IMR-90 (cell line): ENCODE measurements around the gene ACE. TPM values are rescaled to one million over a fixed set of nuclear protein-coding genes. Genes with fewer than 3 reads are reported as not detected.
A peak's percentile ranks its signal among the peaks of the same experiment; 100 is the strongest.

Experiments
- ATAC-seq: fragments of 200-7000 bp; cut with Tn5 transposase; 2 replicates; pipeline ENCODE4 v1.9.1; 2020; ENCODE audit warnings: low read depth, mild to moderate bottlenecking, moderate library complexity
- BruUV-seq: library from RNA; stranded (reverse); fragments of 400-500 nt; replicated peaks from 2 replicates; lab custom pipeline; 2021; lab: Mats Ljungman, UMichigan
- CTCF ChIA-PET: fragments of 300-600 bp; formaldehyde crosslinking; extraction: SDS; loops from one replicate; lab custom pipeline; 2021; ENCODE audit warnings: antibody characterized with exemption; lab: Yijun Ruan, JAX
- POLR2A ChIA-PET: fragments of 300-600 bp; sonication (Branson Sonifier 250); formaldehyde crosslinking; loops from one replicate; lab custom pipeline; 2022; ENCODE audit warnings: antibody characterized with exemption; ENCODE audit not compliant: unreplicated experiment; lab: Charles Lee
- DNase-seq: peaks from one replicate; pipeline ENCODE4 v3.0.0; 2013
- H2AFZ ChIP-seq: replicated peaks from 2 replicates; pipeline ENCODE3; 2013; ENCODE audit warnings: low read length, mild to moderate bottlenecking; ENCODE audit not compliant: poor library complexity
- H2AK5ac ChIP-seq: 2 replicates; pipeline ENCODE4 v1.6.1; 2013; ENCODE audit warnings: low read depth, low read length, inconsistent platforms
- H2AK9ac ChIP-seq: replicated peaks from 2 replicates; pipeline ENCODE3; 2013; ENCODE audit warnings: mild to moderate bottlenecking, low read depth, low read length, moderate library complexity; ENCODE audit not compliant: poor library complexity
- H2BK120ac ChIP-seq: 2 replicates; pipeline ENCODE4 v1.6.1; 2013; ENCODE audit warnings: low read depth, low read length, inconsistent platforms
- H2BK15ac ChIP-seq: 3 replicates; pipeline ENCODE4 v1.6.1; 2013; ENCODE audit warnings: low read depth, low read length, inconsistent platforms
- H2BK20ac ChIP-seq: 2 replicates; pipeline ENCODE4 v1.6.1; 2013; ENCODE audit warnings: low read depth, mild to moderate bottlenecking, inconsistent platforms, low read length, moderate library complexity
- H2BK5ac ChIP-seq: 2 replicates; pipeline ENCODE4 v1.6.1; 2013; ENCODE audit warnings: mild to moderate bottlenecking, low read depth, low read length, inconsistent platforms; ENCODE audit not compliant: poor library complexity, severe bottlenecking
- H3K14ac ChIP-seq: replicated peaks from 2 replicates; pipeline ENCODE4 v1.6.1; 2013; ENCODE audit warnings: low read depth, low read length, inconsistent platforms
- H3K18ac ChIP-seq: 2 replicates; pipeline ENCODE4 v1.6.1; 2013; ENCODE audit warnings: low read depth, low read length, control low read depth
- H3K23ac ChIP-seq: 2 replicates; pipeline ENCODE4 v1.6.1; 2013; ENCODE audit warnings: low read depth, low read length, inconsistent platforms
- H3K27ac ChIP-seq: 2 replicates; pipeline ENCODE4 v1.5.1; 2013; ENCODE audit warnings: mild to moderate bottlenecking, control low read depth, low read length; ENCODE audit not compliant: insufficient read depth
- H3K27me3 ChIP-seq: 2 replicates; pipeline ENCODE4 v1.6.1; 2013; ENCODE audit warnings: low read length; ENCODE audit not compliant: control insufficient read depth, insufficient read depth
- H3K36me3 ChIP-seq: 2 replicates; pipeline ENCODE4 v1.6.1; 2013; ENCODE audit warnings: low read length, mixed read lengths; ENCODE audit not compliant: control insufficient read depth, insufficient read depth
- H3K4ac ChIP-seq: 2 replicates; pipeline ENCODE4 v1.6.1; 2013; ENCODE audit warnings: low read depth, low read length, inconsistent platforms
- H3K4me1 ChIP-seq: 2 replicates; pipeline ENCODE4 v1.6.1; 2013; ENCODE audit warnings: low read length, mixed read lengths; ENCODE audit not compliant: control insufficient read depth, insufficient read depth
- H3K4me2 ChIP-seq: 2 replicates; pipeline ENCODE4 v1.6.1; 2013; ENCODE audit warnings: low read depth, mild to moderate bottlenecking, control low read depth, low read length, moderate library complexity
- H3K4me3 ChIP-seq: 2 replicates; pipeline ENCODE4 v1.5.1; 2013; ENCODE audit warnings: low read depth, mild to moderate bottlenecking, control low read depth, low read length, moderate library complexity; ENCODE audit not compliant: insufficient read depth
- H3K56ac ChIP-seq: 2 replicates; pipeline ENCODE4 v1.6.1; 2013; ENCODE audit warnings: low read length, inconsistent platforms; ENCODE audit not compliant: insufficient read depth; ENCODE audit errors: extremely low read depth
- H3K79me1 ChIP-seq, 2 experiments: 2 replicates each; pipeline ENCODE4 v1.6.1; 2013; ENCODE audit warnings: low read length in 2 of 2, inconsistent platforms in 1 of 2, low read depth in 1 of 2
- H3K9ac ChIP-seq: 2 replicates; pipeline ENCODE4 v1.6.1; 2013; ENCODE audit warnings: low read depth, low read length, control low read depth
- H3K9me1 ChIP-seq: 2 replicates; pipeline ENCODE4 v1.6.1; 2013; ENCODE audit warnings: low read length, inconsistent platforms; ENCODE audit not compliant: insufficient read depth
- H3K9me3 ChIP-seq: 2 replicates; pipeline ENCODE4 v1.6.1; 2013; ENCODE audit warnings: low read length; ENCODE audit not compliant: control insufficient read depth, insufficient read depth
- H4K20me1 ChIP-seq: 2 replicates; pipeline ENCODE4 v1.6.1; 2013; ENCODE audit warnings: low read length, inconsistent platforms; ENCODE audit not compliant: insufficient read depth
- H4K5ac ChIP-seq: 2 replicates; pipeline ENCODE4 v1.6.1; 2013; ENCODE audit warnings: mild to moderate bottlenecking, low read depth, low read length, control low read depth
- H4K8ac ChIP-seq, 2 experiments: 2 replicates each; pipeline ENCODE4 v1.6.1; 2013; ENCODE audit warnings: low read depth in 2 of 2, low read length in 2 of 2, control low read depth in 1 of 2, inconsistent platforms in 1 of 2
- H4K91ac ChIP-seq: 2 replicates; pipeline ENCODE4 v1.6.1; 2013; ENCODE audit warnings: low read depth, low read length, inconsistent platforms; ENCODE audit not compliant: insufficient read depth
- BHLHE40 ChIP-seq: fragments of 150-350 bp; IDR thresholded peaks from 2 replicates; pipeline ENCODE4 v1.6.1; 2016; ENCODE audit warnings: mild to moderate bottlenecking, low read depth, low read length
- POLR2A ChIP-seq: IDR thresholded peaks from 2 replicates; pipeline ENCODE4 v1.6.1; 2012; ENCODE audit warnings: mild to moderate bottlenecking, low read depth, low read length
- RCOR1 ChIP-seq: IDR thresholded peaks from 2 replicates; pipeline ENCODE4 v1.6.1; 2012; ENCODE audit warnings: mild to moderate bottlenecking, low read length, improper control_type of control experiment; ENCODE audit not compliant: insufficient replicate concordance
- RFX5 ChIP-seq: IDR thresholded peaks from 2 replicates; pipeline ENCODE4 v1.8.0; 2012; ENCODE audit warnings: low read depth, mild to moderate bottlenecking, low read length, moderate library complexity
- WGBS, 2 experiments: methylation state at CpG; one replicate each; pipeline versions ENCODE4 v1.1.5 to v1.1.7; 2013; ENCODE audit warnings: missing lambda C conversion rate in 2 of 2; ENCODE audit not compliant: insufficient read length in 1 of 2; ENCODE audit errors: extremely low coverage in 2 of 2; 5-methylcytosine and 5-hydroxymethylcytosine counted together
- dilution Hi-C: fragments of 300-500 bp; cut with HindIII; formaldehyde crosslinking; loops from one replicate; pipeline ENCODE4 v1.14.3; 2018; ENCODE audit warnings: low sequenced_read_pairs; ENCODE audit not compliant: unreplicated experiment
- in situ Hi-C: fragments of 300-500 bp; cut with MboI; formaldehyde crosslinking; loops from 3 replicates; pipeline ENCODE4 v1.14.3; 2019; ENCODE audit warnings: low sequenced_read_pairs, inconsistent platforms, mixed read lengths
- intact Hi-C: fragments of 100-400 bp; cut with micrococcal nuclease; formaldehyde crosslinking; loops from 2 replicates; pipeline ENCODE4 v1.10.0; 2022
- polyA plus RNA-seq, 3 experiments: library from polyadenylated mRNA; depleted of rRNA; stranded (reverse); fragments of >200 nt; gene quantifications; 2 replicates each; pipeline ENCODE4 v1.2.3, GENCODE V29; 2012; ENCODE audit warnings: low replicate concordance in 1 of 3
- total RNA-seq: library from RNA; depleted of rRNA; stranded (reverse); fragments of >200 nt; gene quantifications from 2 replicates; pipeline ENCODE4 v1.2.3, GENCODE V29; 2012
- TF ChIP-seq, protein P1 (sequence below): fragments of 150-350 bp; IDR thresholded peaks from 2 replicates; pipeline ENCODE4 v1.6.1; 2017; ENCODE audit warnings: mild to moderate bottlenecking, antibody characterized with exemption, low read length, low read depth

The ACE gene
- total and polyA plus RNA-seq, 2 of the 4 experiments (the other 2 are of a cell fraction): 1.4 to 5.8 TPM

GRCh38 chr17:63493411-63493810 is 16.6 kb downstream of the ACE start:
- no CpG with 5 or more reads among the region's 9 CpGs for WGBS, 2 experiments
- intact Hi-C loops: no loop called here
- TF ChIP-seq RFX5 (no peak), BHLHE40 (no peak), RCOR1 (no peak), POLR2A (no peak)
- TF ChIP-seq, protein P1, sequence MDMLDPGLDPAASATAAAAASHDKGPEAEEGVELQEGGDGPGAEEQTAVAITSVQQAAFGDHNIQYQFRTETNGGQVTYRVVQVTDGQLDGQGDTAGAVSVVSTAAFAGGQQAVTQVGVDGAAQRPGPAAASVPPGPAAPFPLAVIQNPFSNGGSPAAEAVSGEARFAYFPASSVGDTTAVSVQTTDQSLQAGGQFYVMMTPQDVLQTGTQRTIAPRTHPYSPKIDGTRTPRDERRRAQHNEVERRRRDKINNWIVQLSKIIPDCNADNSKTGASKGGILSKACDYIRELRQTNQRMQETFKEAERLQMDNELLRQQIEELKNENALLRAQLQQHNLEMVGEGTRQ: no peak
- H3K4me2 ChIP-seq: no peak overlapping the region
- dilution Hi-C loops: no loop called here
- H3K18ac ChIP-seq: no peak overlapping the region
- no peaks in the 10 kb centered on the region for H3K36me3 ChIP-seq
- peaks cover 19% of the 10 kb centered on the region for H3K9me1 ChIP-seq
- POLR2A ChIA-PET: no interaction called here
- DNase-seq (no peak), ATAC-seq (no peak)
- H3K4ac ChIP-seq: no peak overlapping the region
- no peak overlapping the region for H3K23ac ChIP-seq
- H4K5ac ChIP-seq: no peak overlapping the region
- H3K27ac ChIP-seq: no peak overlapping the region
- H2AFZ ChIP-seq: peak overlapping the region; percentile 47
- no peak overlapping the region for H2AK5ac ChIP-seq
- no peak overlapping the region for H2BK20ac ChIP-seq
- H3K14ac ChIP-seq: no peak overlapping the region
- no peak overlapping the region for H2AK9ac ChIP-seq
- H2BK120ac ChIP-seq: no peak overlapping the region
- no peak overlapping the region for H3K4me3 ChIP-seq
- H3K27me3 ChIP-seq: peaks cover 9% of the 10 kb centered on the region; the same call in 1 of the 2 replicates
- in situ Hi-C loops: no loop called here
- H3K4me1 ChIP-seq: peaks cover 23% of the 10 kb centered on the region
- no peak overlapping the region for H4K91ac ChIP-seq
- no peak overlapping the region for H3K56ac ChIP-seq
- H4K20me1 ChIP-seq: no peaks in the 10 kb centered on the region
- CTCF ChIA-PET: no interaction called here
- H3K9ac ChIP-seq: no peak overlapping the region
- H2BK5ac ChIP-seq: no peak overlapping the region
- BruUV-seq: no TSS peak
- no peak overlapping the region; the same call in 2 of the 3 replicates for H2BK15ac ChIP-seq
- no peak overlapping the region for H4K8ac ChIP-seq
- H3K9me3 ChIP-seq: no peaks in the 10 kb centered on the region
- no peaks in the 10 kb centered on the region for H3K79me1 ChIP-seq
